K562 (cell line): ENCODE results near the gene IL27RA. TPM values are rescaled to one million over a fixed set of nuclear protein-coding genes. Genes with fewer than 3 reads are reported as not detected.

ENCODE experiments used
- ARID1B ChIP-seq: fragments of 450-650 bp; IDR thresholded peaks from 2 replicates; pipeline ENCODE4 v1.6.1; 2016; ENCODE audit warnings: antibody characterized with exemption, mild to moderate bottlenecking, inconsistent platforms
- ESRRA ChIP-seq: fragments of 450-650 bp; IDR thresholded peaks from 2 replicates; pipeline ENCODE4 v1.6.1; 2014; ENCODE audit warnings: low read depth, mild to moderate bottlenecking, moderate library complexity, borderline replicate concordance
- HSF4 ChIP-seq: fragments of 250-450 bp; sonication (Bioruptor Pico); IDR thresholded peaks from 2 replicates; pipeline ENCODE4 v2.1.2; 2022; ENCODE audit warnings: mild to moderate bottlenecking, moderate library complexity, borderline replicate concordance
- JUNB ChIP-seq: fragments of 450-650 bp; formaldehyde crosslinking; conservative IDR thresholded peaks from 2 replicates; pipeline ENCODE4 v1.4.0; 2020; ENCODE audit warnings: mild to moderate bottlenecking
- KLF13 ChIP-seq: fragments of 450-650 bp; IDR thresholded peaks from 2 replicates; pipeline ENCODE4 v1.6.1; 2016; ENCODE audit warnings: missing genetic modification characterization, low read depth, mild to moderate bottlenecking, missing compliant biosample characterization, moderate library complexity, borderline replicate concordance
- NFE2 ChIP-seq: IDR thresholded peaks from 2 replicates; pipeline ENCODE4 v1.6.1; 2014; ENCODE audit warnings: antibody characterized with exemption, low read depth
- ZNF785 ChIP-seq: fragments of 250-450 bp; sonication (Bioruptor Pico); IDR thresholded peaks from 2 replicates; pipeline ENCODE4 v1.4.0; 2020; ENCODE audit warnings: mild to moderate bottlenecking
- polyA plus RNA-seq, 8 experiments: library from polyadenylated mRNA; depleted of rRNA in 4 of 8; stranded (reverse) in 5 of 8; unstranded in 3 of 8; fragments of >200 nt; fragmentation: Nextera tagmentation in 2 of 8; fragmentation: Illumina TruSeq in 1 of 8; extraction: Ambion mirVana in 2 of 8; extraction: Trizol in 1 of 8; gene quantifications; 2 replicates each; pipeline versions ENCODE4 v1.2.1 to v1.2.3, GENCODE V29; 2011 to 2014; ENCODE audit warnings: inconsistent platforms in 1 of 8, missing spikeins in 1 of 8
- total RNA-seq, 7 experiments: library from RNA; depleted of rRNA in 6 of 7; stranded (reverse); fragments of >200 nt in 6 of 7; fragmentation: Illumina TruSeq in 2 of 7; extraction: Trizol in 2 of 7; gene quantifications; 2 replicates each; pipeline versions ENCODE4 v1.2.1 to v1.2.3, GENCODE V29; 2011 to 2021; ENCODE audit warnings: low replicate concordance in 1 of 7
- TF ChIP-seq, protein P1 (sequence below): fragments of 450-650 bp; IDR thresholded peaks from 2 replicates; pipeline ENCODE4 v1.6.1; 2016; ENCODE audit warnings: mild to moderate bottlenecking, moderate library complexity
- TF ChIP-seq, protein P2 (sequence below): sonication (generic); IDR thresholded peaks from 2 replicates; pipeline ENCODE4 v1.6.1; 2016

Gene IL27RA
- total and polyA plus RNA-seq, 9 of the 15 experiments (the other 6 are each of a cell fraction or from before 2014, with no cell fraction given), result 1.9 to 15.9 (median 12.0) TPM

DNA sequence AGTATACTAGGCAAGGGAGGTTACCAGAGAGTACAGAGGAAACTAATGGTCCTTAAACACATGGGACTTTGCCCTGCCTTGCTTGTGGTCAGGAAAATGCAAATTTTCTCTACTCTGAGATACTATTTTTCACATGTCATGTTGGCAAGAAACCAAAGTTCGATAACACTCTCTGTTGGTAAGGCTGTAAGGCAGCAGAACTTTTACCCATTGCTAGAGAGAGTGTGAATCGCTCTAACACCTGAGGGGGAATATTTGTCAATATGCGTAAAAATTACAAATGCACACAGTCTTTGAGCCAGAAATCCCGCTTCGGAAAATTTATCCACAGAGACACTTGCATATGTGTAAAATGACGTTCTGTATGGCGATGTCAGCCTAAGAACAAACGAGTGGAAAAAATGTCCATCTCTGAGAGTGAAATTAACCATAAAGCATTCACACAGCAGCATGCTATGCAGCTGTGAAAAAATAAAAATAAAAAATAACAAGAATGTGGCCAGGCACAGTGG is 16.0 kb upstream of the IL27RA start (continued):
- TF ChIP-seq, protein P1, sequence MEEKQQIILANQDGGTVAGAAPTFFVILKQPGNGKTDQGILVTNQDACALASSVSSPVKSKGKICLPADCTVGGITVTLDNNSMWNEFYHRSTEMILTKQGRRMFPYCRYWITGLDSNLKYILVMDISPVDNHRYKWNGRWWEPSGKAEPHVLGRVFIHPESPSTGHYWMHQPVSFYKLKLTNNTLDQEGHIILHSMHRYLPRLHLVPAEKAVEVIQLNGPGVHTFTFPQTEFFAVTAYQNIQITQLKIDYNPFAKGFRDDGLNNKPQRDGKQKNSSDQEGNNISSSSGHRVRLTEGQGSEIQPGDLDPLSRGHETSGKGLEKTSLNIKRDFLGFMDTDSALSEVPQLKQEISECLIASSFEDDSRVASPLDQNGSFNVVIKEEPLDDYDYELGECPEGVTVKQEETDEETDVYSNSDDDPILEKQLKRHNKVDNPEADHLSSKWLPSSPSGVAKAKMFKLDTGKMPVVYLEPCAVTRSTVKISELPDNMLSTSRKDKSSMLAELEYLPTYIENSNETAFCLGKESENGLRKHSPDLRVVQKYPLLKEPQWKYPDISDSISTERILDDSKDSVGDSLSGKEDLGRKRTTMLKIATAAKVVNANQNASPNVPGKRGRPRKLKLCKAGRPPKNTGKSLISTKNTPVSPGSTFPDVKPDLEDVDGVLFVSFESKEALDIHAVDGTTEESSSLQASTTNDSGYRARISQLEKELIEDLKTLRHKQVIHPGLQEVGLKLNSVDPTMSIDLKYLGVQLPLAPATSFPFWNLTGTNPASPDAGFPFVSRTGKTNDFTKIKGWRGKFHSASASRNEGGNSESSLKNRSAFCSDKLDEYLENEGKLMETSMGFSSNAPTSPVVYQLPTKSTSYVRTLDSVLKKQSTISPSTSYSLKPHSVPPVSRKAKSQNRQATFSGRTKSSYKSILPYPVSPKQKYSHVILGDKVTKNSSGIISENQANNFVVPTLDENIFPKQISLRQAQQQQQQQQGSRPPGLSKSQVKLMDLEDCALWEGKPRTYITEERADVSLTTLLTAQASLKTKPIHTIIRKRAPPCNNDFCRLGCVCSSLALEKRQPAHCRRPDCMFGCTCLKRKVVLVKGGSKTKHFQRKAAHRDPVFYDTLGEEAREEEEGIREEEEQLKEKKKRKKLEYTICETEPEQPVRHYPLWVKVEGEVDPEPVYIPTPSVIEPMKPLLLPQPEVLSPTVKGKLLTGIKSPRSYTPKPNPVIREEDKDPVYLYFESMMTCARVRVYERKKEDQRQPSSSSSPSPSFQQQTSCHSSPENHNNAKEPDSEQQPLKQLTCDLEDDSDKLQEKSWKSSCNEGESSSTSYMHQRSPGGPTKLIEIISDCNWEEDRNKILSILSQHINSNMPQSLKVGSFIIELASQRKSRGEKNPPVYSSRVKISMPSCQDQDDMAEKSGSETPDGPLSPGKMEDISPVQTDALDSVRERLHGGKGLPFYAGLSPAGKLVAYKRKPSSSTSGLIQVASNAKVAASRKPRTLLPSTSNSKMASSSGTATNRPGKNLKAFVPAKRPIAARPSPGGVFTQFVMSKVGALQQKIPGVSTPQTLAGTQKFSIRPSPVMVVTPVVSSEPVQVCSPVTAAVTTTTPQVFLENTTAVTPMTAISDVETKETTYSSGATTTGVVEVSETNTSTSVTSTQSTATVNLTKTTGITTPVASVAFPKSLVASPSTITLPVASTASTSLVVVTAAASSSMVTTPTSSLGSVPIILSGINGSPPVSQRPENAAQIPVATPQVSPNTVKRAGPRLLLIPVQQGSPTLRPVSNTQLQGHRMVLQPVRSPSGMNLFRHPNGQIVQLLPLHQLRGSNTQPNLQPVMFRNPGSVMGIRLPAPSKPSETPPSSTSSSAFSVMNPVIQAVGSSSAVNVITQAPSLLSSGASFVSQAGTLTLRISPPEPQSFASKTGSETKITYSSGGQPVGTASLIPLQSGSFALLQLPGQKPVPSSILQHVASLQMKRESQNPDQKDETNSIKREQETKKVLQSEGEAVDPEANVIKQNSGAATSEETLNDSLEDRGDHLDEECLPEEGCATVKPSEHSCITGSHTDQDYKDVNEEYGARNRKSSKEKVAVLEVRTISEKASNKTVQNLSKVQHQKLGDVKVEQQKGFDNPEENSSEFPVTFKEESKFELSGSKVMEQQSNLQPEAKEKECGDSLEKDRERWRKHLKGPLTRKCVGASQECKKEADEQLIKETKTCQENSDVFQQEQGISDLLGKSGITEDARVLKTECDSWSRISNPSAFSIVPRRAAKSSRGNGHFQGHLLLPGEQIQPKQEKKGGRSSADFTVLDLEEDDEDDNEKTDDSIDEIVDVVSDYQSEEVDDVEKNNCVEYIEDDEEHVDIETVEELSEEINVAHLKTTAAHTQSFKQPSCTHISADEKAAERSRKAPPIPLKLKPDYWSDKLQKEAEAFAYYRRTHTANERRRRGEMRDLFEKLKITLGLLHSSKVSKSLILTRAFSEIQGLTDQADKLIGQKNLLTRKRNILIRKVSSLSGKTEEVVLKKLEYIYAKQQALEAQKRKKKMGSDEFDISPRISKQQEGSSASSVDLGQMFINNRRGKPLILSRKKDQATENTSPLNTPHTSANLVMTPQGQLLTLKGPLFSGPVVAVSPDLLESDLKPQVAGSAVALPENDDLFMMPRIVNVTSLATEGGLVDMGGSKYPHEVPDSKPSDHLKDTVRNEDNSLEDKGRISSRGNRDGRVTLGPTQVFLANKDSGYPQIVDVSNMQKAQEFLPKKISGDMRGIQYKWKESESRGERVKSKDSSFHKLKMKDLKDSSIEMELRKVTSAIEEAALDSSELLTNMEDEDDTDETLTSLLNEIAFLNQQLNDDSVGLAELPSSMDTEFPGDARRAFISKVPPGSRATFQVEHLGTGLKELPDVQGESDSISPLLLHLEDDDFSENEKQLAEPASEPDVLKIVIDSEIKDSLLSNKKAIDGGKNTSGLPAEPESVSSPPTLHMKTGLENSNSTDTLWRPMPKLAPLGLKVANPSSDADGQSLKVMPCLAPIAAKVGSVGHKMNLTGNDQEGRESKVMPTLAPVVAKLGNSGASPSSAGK, result peak; percentile 24; the same call in 1 of the 2 replicates
- TF ChIP-seq HSF4 (CRISPR knock-in tag) (no peak), ARID1B (0 out of 2 replicates have a peak, but pooled peaks have one; percentile 26), NFE2 (peak; percentile 43; the same call in 1 of the 2 replicates), ZNF785 (CRISPR knock-in tag) (no peak), JUNB (CRISPR knock-in tag) (no peak), KLF13 (tag) (no peak), ESRRA (peak; percentile 28; the same call in 1 of the 2 replicates)
- TF ChIP-seq, protein P2, sequence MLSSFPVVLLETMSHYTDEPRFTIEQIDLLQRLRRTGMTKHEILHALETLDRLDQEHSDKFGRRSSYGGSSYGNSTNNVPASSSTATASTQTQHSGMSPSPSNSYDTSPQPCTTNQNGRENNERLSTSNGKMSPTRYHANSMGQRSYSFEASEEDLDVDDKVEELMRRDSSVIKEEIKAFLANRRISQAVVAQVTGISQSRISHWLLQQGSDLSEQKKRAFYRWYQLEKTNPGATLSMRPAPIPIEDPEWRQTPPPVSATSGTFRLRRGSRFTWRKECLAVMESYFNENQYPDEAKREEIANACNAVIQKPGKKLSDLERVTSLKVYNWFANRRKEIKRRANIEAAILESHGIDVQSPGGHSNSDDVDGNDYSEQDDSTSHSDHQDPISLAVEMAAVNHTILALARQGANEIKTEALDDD, result peak; percentile 67
